Chondrocyte (in vitro differentiated cells): ENCODE measurements around the gene ANHX. TPM values are rescaled to one million over a fixed set of nuclear protein-coding genes. Genes with fewer than 3 reads are reported as not detected.
A peak's percentile ranks its signal among the peaks of the same experiment; 100 is the strongest.

Source experiments
- DNase-seq: peaks from one replicate; pipeline ENCODE4 v3.0.0; 2021; ENCODE audit warnings: mixed read lengths, low spot score
- H3K27ac Mint-ChIP-seq: one replicate; pipeline ENCODE4 v1.8.0; 2021; ENCODE audit warnings: mild to moderate bottlenecking, moderate library complexity, mixed read lengths; ENCODE audit not compliant: unreplicated experiment
- H3K27me3 Mint-ChIP-seq: 2 replicates; pipeline ENCODE4 v1.8.0; 2021; ENCODE audit warnings: low read depth, mixed read lengths
- H3K36me3 Mint-ChIP-seq: 2 replicates; pipeline ENCODE4 v1.8.0; 2021; ENCODE audit warnings: low read depth, mixed read lengths
- H3K4me1 Mint-ChIP-seq: 2 replicates; pipeline ENCODE4 v1.8.0; 2021; ENCODE audit warnings: low read depth, mild to moderate bottlenecking, mixed read lengths
- H3K4me3 Mint-ChIP-seq: one replicate; pipeline ENCODE4 v1.8.0; 2021; ENCODE audit warnings: mild to moderate bottlenecking, moderate library complexity, mixed read lengths; ENCODE audit not compliant: unreplicated experiment
- H3K9me3 Mint-ChIP-seq: 2 replicates; pipeline ENCODE4 v1.8.0; 2021; ENCODE audit warnings: low read depth, mixed read lengths
- CTCF ChIP-seq: fragments of 200-600 bp; sonication (generic); IDR thresholded peaks from 2 replicates; pipeline ENCODE4 v1.5.0; 2021; ENCODE audit warnings: antibody characterized with exemption, mild to moderate bottlenecking, moderate library complexity
- total RNA-seq: library from RNA; stranded (reverse); gene quantifications from 3 replicates; pipeline ENCODE4 v1.2.1, GENCODE V29; 2021

ANHX gene
- total RNA-seq, 1 donor from 2014 or later = not detected

GRCh38 chr12:133190176-133190575 is 45.5 kb downstream of the ANHX start:
- Mint-ChIP-seq H3K27me3 (no peaks in the 10 kb centered on the region), H3K4me3 (no peak overlapping the region), H3K27ac (no peak overlapping the region), H3K36me3 (peaks cover 96% of the 10 kb centered on the region), H3K4me1 (no peaks in the 10 kb centered on the region), H3K9me3 (peaks cover 82% of the 10 kb centered on the region)
- no peak for DNase-seq
- no peak for TF ChIP-seq CTCF

GRCh38 chr12:133181238-133181959 is 54.3 kb downstream of the ANHX start, which contains the start of gene ZNF268:
Gene ZNF268, plus strand, starts transcription at chr12:133181495. Its CDS starts 503 bp downstream, at chr12:133181998.
- H3K4me1 Mint-ChIP-seq = peaks cover 13% of the 10 kb centered on the region
- peak; percentile 94 for TF ChIP-seq CTCF
- peak within 1 kb of the TSS; percentile 88 for H3K4me3 Mint-ChIP-seq
- peak; percentile 94 for DNase-seq
- peak within 1 kb of the TSS; percentile 85 for H3K27ac Mint-ChIP-seq
- H3K27me3 Mint-ChIP-seq = no peaks in the 10 kb centered on the region
- peaks cover 55% of the 10 kb centered on the region for H3K9me3 Mint-ChIP-seq
- peaks cover 43% of the 10 kb centered on the region for H3K36me3 Mint-ChIP-seq

DNA sequence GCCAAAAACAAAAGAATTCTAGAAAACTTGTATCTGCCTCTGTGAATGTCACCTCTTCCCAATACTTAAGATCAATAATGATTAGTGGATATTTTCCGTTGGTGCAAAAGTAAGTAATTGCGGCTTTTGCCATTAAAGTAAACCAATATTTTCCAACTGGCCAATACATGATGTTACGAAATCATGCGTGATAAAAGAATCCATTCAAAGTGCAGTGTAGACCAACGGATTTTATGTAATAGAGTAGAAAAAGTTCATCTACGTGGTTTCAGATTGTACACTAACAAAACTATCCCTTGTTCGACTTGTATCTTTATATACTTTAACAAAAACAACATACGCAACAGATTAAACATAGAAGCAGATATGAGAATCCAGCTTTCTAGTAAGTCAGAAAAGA is 55.0 kb downstream of the ANHX start:
- peaks cover 13% of the 10 kb centered on the region for H3K4me1 Mint-ChIP-seq
- peaks cover 37% of the 10 kb centered on the region for H3K36me3 Mint-ChIP-seq

DNA sequence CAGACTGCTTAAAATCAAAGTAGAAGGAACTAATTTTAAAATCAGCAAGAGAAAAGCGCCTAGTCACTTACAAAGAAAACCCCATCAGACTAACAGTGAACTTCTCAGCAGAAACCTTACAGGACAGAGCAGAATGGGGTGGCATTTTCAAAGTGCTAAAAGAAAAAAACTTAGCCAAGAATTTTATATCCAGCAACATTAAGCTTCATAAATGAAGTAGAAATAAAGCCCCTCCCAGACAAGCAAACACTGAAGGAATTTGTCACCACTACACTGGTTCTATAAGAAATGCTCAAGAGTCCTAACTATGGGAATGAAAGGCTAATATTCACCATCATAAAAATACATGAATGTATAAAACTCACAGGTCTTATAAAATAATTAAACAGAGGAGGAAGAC is 60.8 kb downstream of the ANHX start:
- Mint-ChIP-seq H3K9me3 (peaks cover 54% of the 10 kb centered on the region), H3K4me3 (no peak overlapping the region), H3K4me1 (no peaks in the 10 kb centered on the region), H3K27me3 (no peaks in the 10 kb centered on the region), H3K27ac (no peak overlapping the region), H3K36me3 (peaks cover 10% of the 10 kb centered on the region)
- TF ChIP-seq CTCF = no peak
- no peak for DNase-seq

More for the DNA sequence above, 55.0 kb downstream of the ANHX start:
- Mint-ChIP-seq H3K27me3 (no peaks in the 10 kb centered on the region), H3K27ac (no peak overlapping the region), H3K9me3 (peaks cover 57% of the 10 kb centered on the region), H3K4me3 (no peak overlapping the region)
- DNase-seq = no peak
- TF ChIP-seq CTCF = no peak

- H3K9me3 Mint-ChIP-seq = peaks cover 59% of the 10 kb centered on the region
- no peaks in the 10 kb centered on the region for H3K4me1 Mint-ChIP-seq
- H3K36me3 Mint-ChIP-seq = peaks cover 9% of the 10 kb centered on the region
- DNase-seq = no peak
- no peak for TF ChIP-seq CTCF
- H3K27ac Mint-ChIP-seq = no peak overlapping the region
- no peak overlapping the region for H3K4me3 Mint-ChIP-seq
- H3K27me3 Mint-ChIP-seq = no peaks in the 10 kb centered on the region
Observed at GRCh38 chr12:133172491-133172890, 63.2 kb downstream of the ANHX start.

Other genes with a start within 250 kb of the ANHX start
- gene ZNF26, start 249.5 kb downstream of the ANHX start, total RNA-seq = 8.0 to 10.0 TPM (median 9.6 TPM) in 3 replicates
- gene ZNF84, start 198.4 kb downstream of the ANHX start, total RNA-seq = 32.0 to 42.0 TPM (median 33.2 TPM) in 3 replicates
- gene ZNF140, start 155.0 kb downstream of the ANHX start, total RNA-seq = 13.0 to 16.6 TPM (median 13.3 TPM) in 3 replicates
- 1.0 to 1.8 TPM (median 1.3 TPM) in 3 replicates for gene ZNF891, start 105.6 kb downstream of the ANHX start, total RNA-seq
- 9.2 to 12.5 TPM (median 11.4 TPM) in 3 replicates for gene ZNF10, start 105.2 kb downstream of the ANHX start, total RNA-seq
- gene ZNF268, start 54.4 kb downstream of the ANHX start, total RNA-seq = 13.5 to 22.2 TPM (median 17.5 TPM) in 3 replicates